WTC11 (cell line): ENCODE data around the gene ODAD4.

Experiments used
- FOXP1 ChIP-seq: sonication (generic); formaldehyde crosslinking; IDR thresholded peaks from 2 replicates; pipeline ENCODE4 v1.8.0; 2022; ENCODE audit warnings: missing genetic modification reagents, mild to moderate bottlenecking, moderate library complexity, borderline replicate concordance
- JAZF1 ChIP-seq: fragments of 250-450 bp; sonication (Bioruptor Pico); IDR thresholded peaks from 2 replicates; pipeline ENCODE4 v1.9.0; 2021; ENCODE audit warnings: moderate library complexity, mild to moderate bottlenecking, inconsistent platforms
- TCF7 ChIP-seq: sonication (generic); formaldehyde crosslinking; IDR thresholded peaks from 2 replicates; pipeline ENCODE4 v1.8.0; 2022; ENCODE audit warnings: mild to moderate bottlenecking, low read depth, missing genetic modification reagents, moderate library complexity
- TEAD4 ChIP-seq: sonication (generic); formaldehyde crosslinking; IDR thresholded peaks from 2 replicates; pipeline ENCODE4 v1.8.0; 2022; ENCODE audit warnings: mild to moderate bottlenecking, missing genetic modification reagents
- TF ChIP-seq, protein P1 (sequence below): fragments of 200-600 bp; IDR thresholded peaks from 2 replicates; pipeline ENCODE4 v1.8.0; 2022; ENCODE audit warnings: antibody characterized with exemption
- TF ChIP-seq, protein P2 (sequence below): sonication (generic); formaldehyde crosslinking; IDR thresholded peaks from 2 replicates; pipeline ENCODE4 v1.8.1; 2023; ENCODE audit warnings: mild to moderate bottlenecking, missing genetic modification reagents
- TF ChIP-seq, protein P3 (sequence below): sonication (generic); formaldehyde crosslinking; IDR thresholded peaks from 2 replicates; pipeline ENCODE4 v1.8.1; 2023; ENCODE audit warnings: mild to moderate bottlenecking, missing genetic modification reagents
- TF ChIP-seq, protein P4 (sequence below): sonication (generic); formaldehyde crosslinking; IDR thresholded peaks from 2 replicates; pipeline ENCODE4 v1.8.1; 2023; ENCODE audit warnings: mild to moderate bottlenecking, missing genetic modification reagents, moderate library complexity
- TF ChIP-seq, protein P5 (sequence below): sonication (generic); formaldehyde crosslinking; IDR thresholded peaks from 2 replicates; pipeline ENCODE4 v1.8.0; 2022; ENCODE audit warnings: mild to moderate bottlenecking, missing genetic modification reagents
- TF ChIP-seq, protein P6 (sequence below): sonication (generic); formaldehyde crosslinking; IDR thresholded peaks from 2 replicates; pipeline ENCODE4 v1.8.0; 2022; ENCODE audit warnings: missing genetic modification reagents

DNA sequence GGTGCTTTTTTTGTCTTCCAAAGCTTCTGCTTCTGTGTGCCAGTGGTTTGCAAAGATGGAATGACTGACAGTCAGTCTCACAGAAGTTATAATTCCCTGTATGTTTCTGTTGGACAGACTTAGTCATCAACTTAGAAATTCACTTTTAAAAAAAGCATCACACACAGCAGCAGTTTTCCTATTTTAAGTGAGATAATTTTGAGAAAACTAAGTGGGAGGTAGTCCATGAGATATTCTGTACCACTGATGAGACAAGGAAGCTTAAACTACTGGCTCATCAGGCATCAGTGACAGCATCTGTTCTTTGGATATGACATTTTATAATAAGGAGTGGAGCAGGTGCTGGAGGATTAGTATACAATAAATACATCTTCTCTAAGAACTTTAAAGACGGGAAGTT, 56.2 kb downstream of the ODAD4 start:
- TF ChIP-seq, protein P1, sequence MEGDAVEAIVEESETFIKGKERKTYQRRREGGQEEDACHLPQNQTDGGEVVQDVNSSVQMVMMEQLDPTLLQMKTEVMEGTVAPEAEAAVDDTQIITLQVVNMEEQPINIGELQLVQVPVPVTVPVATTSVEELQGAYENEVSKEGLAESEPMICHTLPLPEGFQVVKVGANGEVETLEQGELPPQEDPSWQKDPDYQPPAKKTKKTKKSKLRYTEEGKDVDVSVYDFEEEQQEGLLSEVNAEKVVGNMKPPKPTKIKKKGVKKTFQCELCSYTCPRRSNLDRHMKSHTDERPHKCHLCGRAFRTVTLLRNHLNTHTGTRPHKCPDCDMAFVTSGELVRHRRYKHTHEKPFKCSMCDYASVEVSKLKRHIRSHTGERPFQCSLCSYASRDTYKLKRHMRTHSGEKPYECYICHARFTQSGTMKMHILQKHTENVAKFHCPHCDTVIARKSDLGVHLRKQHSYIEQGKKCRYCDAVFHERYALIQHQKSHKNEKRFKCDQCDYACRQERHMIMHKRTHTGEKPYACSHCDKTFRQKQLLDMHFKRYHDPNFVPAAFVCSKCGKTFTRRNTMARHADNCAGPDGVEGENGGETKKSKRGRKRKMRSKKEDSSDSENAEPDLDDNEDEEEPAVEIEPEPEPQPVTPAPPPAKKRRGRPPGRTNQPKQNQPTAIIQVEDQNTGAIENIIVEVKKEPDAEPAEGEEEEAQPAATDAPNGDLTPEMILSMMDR = no peak
- TF ChIP-seq, protein P2, sequence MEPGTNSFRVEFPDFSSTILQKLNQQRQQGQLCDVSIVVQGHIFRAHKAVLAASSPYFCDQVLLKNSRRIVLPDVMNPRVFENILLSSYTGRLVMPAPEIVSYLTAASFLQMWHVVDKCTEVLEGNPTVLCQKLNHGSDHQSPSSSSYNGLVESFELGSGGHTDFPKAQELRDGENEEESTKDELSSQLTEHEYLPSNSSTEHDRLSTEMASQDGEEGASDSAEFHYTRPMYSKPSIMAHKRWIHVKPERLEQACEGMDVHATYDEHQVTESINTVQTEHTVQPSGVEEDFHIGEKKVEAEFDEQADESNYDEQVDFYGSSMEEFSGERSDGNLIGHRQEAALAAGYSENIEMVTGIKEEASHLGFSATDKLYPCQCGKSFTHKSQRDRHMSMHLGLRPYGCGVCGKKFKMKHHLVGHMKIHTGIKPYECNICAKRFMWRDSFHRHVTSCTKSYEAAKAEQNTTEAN (CRISPR knock-in tag) = no peak
- TF ChIP-seq JAZF1 (CRISPR knock-in tag) = no peak
- TF ChIP-seq TCF7 (CRISPR knock-in tag) = no peak
- TF ChIP-seq, protein P3, sequence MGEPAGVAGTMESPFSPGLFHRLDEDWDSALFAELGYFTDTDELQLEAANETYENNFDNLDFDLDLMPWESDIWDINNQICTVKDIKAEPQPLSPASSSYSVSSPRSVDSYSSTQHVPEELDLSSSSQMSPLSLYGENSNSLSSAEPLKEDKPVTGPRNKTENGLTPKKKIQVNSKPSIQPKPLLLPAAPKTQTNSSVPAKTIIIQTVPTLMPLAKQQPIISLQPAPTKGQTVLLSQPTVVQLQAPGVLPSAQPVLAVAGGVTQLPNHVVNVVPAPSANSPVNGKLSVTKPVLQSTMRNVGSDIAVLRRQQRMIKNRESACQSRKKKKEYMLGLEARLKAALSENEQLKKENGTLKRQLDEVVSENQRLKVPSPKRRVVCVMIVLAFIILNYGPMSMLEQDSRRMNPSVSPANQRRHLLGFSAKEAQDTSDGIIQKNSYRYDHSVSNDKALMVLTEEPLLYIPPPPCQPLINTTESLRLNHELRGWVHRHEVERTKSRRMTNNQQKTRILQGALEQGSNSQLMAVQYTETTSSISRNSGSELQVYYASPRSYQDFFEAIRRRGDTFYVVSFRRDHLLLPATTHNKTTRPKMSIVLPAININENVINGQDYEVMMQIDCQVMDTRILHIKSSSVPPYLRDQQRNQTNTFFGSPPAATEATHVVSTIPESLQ = no peak
- no peak for TF ChIP-seq FOXP1
- TF ChIP-seq TEAD4 (CRISPR knock-in tag) = no peak
- TF ChIP-seq, protein P4, sequence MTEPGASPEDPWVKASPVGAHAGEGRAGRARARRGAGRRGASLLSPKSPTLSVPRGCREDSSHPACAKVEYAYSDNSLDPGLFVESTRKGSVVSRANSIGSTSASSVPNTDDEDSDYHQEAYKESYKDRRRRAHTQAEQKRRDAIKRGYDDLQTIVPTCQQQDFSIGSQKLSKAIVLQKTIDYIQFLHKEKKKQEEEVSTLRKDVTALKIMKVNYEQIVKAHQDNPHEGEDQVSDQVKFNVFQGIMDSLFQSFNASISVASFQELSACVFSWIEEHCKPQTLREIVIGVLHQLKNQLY (CRISPR knock-in tag) = no peak
- TF ChIP-seq, protein P5, sequence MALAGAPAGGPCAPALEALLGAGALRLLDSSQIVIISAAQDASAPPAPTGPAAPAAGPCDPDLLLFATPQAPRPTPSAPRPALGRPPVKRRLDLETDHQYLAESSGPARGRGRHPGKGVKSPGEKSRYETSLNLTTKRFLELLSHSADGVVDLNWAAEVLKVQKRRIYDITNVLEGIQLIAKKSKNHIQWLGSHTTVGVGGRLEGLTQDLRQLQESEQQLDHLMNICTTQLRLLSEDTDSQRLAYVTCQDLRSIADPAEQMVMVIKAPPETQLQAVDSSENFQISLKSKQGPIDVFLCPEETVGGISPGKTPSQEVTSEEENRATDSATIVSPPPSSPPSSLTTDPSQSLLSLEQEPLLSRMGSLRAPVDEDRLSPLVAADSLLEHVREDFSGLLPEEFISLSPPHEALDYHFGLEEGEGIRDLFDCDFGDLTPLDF = no peak
- TF ChIP-seq, protein P6, sequence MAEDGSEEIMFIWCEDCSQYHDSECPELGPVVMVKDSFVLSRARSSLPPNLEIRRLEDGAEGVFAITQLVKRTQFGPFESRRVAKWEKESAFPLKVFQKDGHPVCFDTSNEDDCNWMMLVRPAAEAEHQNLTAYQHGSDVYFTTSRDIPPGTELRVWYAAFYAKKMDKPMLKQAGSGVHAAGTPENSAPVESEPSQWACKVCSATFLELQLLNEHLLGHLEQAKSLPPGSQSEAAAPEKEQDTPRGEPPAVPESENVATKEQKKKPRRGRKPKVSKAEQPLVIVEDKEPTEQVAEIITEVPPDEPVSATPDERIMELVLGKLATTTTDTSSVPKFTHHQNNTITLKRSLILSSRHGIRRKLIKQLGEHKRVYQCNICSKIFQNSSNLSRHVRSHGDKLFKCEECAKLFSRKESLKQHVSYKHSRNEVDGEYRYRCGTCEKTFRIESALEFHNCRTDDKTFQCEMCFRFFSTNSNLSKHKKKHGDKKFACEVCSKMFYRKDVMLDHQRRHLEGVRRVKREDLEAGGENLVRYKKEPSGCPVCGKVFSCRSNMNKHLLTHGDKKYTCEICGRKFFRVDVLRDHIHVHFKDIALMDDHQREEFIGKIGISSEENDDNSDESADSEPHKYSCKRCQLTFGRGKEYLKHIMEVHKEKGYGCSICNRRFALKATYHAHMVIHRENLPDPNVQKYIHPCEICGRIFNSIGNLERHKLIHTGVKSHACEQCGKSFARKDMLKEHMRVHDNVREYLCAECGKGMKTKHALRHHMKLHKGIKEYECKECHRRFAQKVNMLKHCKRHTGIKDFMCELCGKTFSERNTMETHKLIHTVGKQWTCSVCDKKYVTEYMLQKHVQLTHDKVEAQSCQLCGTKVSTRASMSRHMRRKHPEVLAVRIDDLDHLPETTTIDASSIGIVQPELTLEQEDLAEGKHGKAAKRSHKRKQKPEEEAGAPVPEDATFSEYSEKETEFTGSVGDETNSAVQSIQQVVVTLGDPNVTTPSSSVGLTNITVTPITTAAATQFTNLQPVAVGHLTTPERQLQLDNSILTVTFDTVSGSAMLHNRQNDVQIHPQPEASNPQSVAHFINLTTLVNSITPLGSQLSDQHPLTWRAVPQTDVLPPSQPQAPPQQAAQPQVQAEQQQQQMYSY (CRISPR knock-in tag) = no peak
